GM19351 (cell line): ENCODE measurements around the gene GSK3A.

Source experiments
- ATAC-seq: cut with Tn5 transposase; IDR thresholded peaks from one replicate; pipeline ENCODE4 v1.9.1; 2021; ENCODE audit warnings: mild to moderate bottlenecking, moderate library complexity; ENCODE audit not compliant: unreplicated experiment

Gene GSK3A

GRCh38 chr19:42201489-42202289 is 40.7 kb downstream of the GSK3A start:
- no peak for ATAC-seq

- no peak for ATAC-seq
Measured at GRCh38 chr19:42200116-42200715, 42.2 kb downstream of the GSK3A start.

GRCh38 chr19:42199440-42200115 is 42.8 kb downstream of the GSK3A start:
- ATAC-seq, result peak; percentile 47

GRCh38 chr19:42198676-42199439 is 43.5 kb downstream of the GSK3A start:
- peak; percentile 38 for ATAC-seq

GRCh38 chr19:42197375-42197817 is 45.0 kb downstream of the GSK3A start:
- ATAC-seq, result no peak

- ATAC-seq, result no peak
Measured at GRCh38 chr19:42196011-42197001, 46.1 kb downstream of the GSK3A start.

GRCh38 chr19:42193706-42194105 is 48.7 kb downstream of the GSK3A start:
- no peak for ATAC-seq

- no peak for ATAC-seq
Measured at GRCh38 chr19:42193294-42193693, 49.1 kb downstream of the GSK3A start.

- ATAC-seq, result no peak
Measured at GRCh38 chr19:42191855-42192254, 50.5 kb downstream of the GSK3A start.

GRCh38 chr19:42191330-42191729 is 51.1 kb downstream of the GSK3A start:
- ATAC-seq, result no peak

GRCh38 chr19:42189133-42189532 is 53.3 kb downstream of the GSK3A start:
- ATAC-seq, result no peak

GRCh38 chr19:42188665-42189064 is 53.7 kb downstream of the GSK3A start:
- no peak for ATAC-seq

GRCh38 chr19:42185277-42185676 is 57.1 kb downstream of the GSK3A start:
- ATAC-seq, result no peak

- no peak for ATAC-seq
Measured at GRCh38 chr19:42184401-42184861, 58.0 kb downstream of the GSK3A start.
